ENCODE data around the gene GRAMD4. TPM values are rescaled to one million over a fixed set of nuclear protein-coding genes. Genes with fewer than 3 reads are reported as not detected.

Gene GRAMD4
- total RNA-seq, 1 experiment from 2014 or later: 19.8 TPM

DNA sequence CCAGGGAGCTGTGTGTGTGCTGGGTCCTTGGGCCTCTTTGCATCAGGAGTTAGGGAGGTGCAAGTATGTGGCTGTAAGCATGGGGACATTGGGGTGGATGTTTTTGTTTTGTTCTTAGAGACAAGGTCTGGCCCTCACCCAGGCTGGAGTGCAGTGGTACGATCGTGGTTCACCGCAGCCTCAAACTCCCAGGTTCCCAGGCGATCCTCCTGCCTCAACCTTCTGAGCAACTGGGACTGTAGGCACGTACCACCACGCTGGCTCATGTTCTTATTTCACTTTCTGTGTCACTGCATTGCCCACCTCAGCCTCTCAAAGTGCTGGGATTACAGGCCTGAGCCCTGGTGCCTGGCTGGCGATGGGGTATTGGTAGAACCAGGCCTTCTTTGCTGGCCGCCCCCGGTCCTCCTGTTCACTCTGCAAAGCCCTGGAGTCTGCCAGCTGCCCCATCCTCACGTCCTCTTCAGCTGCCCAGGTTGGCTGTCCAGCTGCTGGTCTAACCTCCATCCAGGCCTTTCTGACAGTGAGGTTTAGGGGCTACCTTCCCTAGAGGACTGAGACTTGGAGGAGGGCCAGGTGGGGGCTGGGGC is 851 bp upstream of the GRAMD4 start:
- no peak for DNase-seq
- H2BK12ac ChIP-seq (ENCODE audit: insufficient read length, low read depth, low read length): no peak overlapping the region
- no peaks in the 10 kb centered on the region for H3K9me3 ChIP-seq (ENCODE audit: control insufficient read depth, low read depth, low read length)
- H2AFZ ChIP-seq (ENCODE audit: low read length): no peak overlapping the region
- H3K23ac ChIP-seq (ENCODE audit: insufficient read length, low read depth, low read length): no peak overlapping the region
- H3K9ac ChIP-seq (ENCODE audit: extremely low read depth, insufficient read length, low read length): no peak overlapping the region
- no peak overlapping the region for H4K5ac ChIP-seq (ENCODE audit: insufficient read length, low read depth, low read length)
- H2BK20ac ChIP-seq (ENCODE audit: low read depth, low read length, poor library complexity, severe bottlenecking): no peak overlapping the region
- no peaks in the 10 kb centered on the region for H3K27me3 Mint-ChIP-seq (ENCODE audit: low read depth)
- no peak overlapping the region for H4K91ac ChIP-seq (ENCODE audit: insufficient read length, low read depth, low read length)
- H3K9me3 Mint-ChIP-seq: peaks cover 0 to 5% of the 10 kb centered on the region in 2 experiments; a peak in 1 of 5 replicates
- no peaks in the 10 kb centered on the region for H3K23me2 ChIP-seq (ENCODE audit: insufficient read length, low read depth, low read length, poor library complexity, severe bottlenecking)
- peak overlapping the region; percentile 11; the same call in 1 of the 2 replicates for H3K14ac ChIP-seq (ENCODE audit: insufficient read depth, low read length)
- H3T11ph ChIP-seq (ENCODE audit: low read length): no peak overlapping the region
- H3K4me3 Mint-ChIP-seq: no peak overlapping the region
- no peak for TF ChIP-seq CTCF (conservative IDR thresholded peaks at IDR 0.05)
- H2AK5ac ChIP-seq (ENCODE audit: insufficient read length, low read length): no peak overlapping the region
- H3K79me2 ChIP-seq (ENCODE audit: insufficient read depth, low read length): no peaks in the 10 kb centered on the region
- H3K4me2 ChIP-seq (ENCODE audit: insufficient read depth, insufficient read length, low read length): no peak overlapping the region
- no peaks in the 10 kb centered on the region for H3K27me3 ChIP-seq (ENCODE audit: insufficient read depth, low read length)
- no peak overlapping the region for H3K27ac ChIP-seq (ENCODE audit: insufficient read length, low read depth, low read length)
- H3K4me1 Mint-ChIP-seq: peaks cover 0 to 2% of the 10 kb centered on the region in 2 experiments; a peak in 1 of 4 replicates
- H3K4me1 ChIP-seq (ENCODE audit: insufficient read depth, low read length): no peaks in the 10 kb centered on the region
- H3K36me3 Mint-ChIP-seq (ENCODE audit: insufficient read depth in 1 of 3, low read depth in 3 of 3): no peaks in the 10 kb centered on the region
- no peak overlapping the region for H3K4ac ChIP-seq (ENCODE audit: low read depth, low read length)
- no peak overlapping the region for H3K56ac ChIP-seq (ENCODE audit: insufficient read length, low read depth, low read length)
- WGBS (ENCODE audit: extremely low coverage, insufficient read length, low lambda C conversion rate): no CpG with 5 or more reads among the region's 10 CpGs
- no peak overlapping the region for H2BK15ac ChIP-seq (ENCODE audit: low read depth, low read length)
- no peak overlapping the region for H2BK120ac ChIP-seq (ENCODE audit: low read depth, low read length, poor library complexity, severe bottlenecking)
- no peaks in the 10 kb centered on the region for H4K20me1 ChIP-seq (ENCODE audit: control insufficient read depth, insufficient read depth, insufficient read length)
- H2BK5ac ChIP-seq (ENCODE audit: insufficient read length, low read length): no peak overlapping the region
- H3K79me1 ChIP-seq (ENCODE audit: insufficient read depth, low read depth, low read length, poor library complexity, severe bottlenecking): no peaks in the 10 kb centered on the region
- no peak overlapping the region; a peak in 3 of 7 replicates for H3K27ac Mint-ChIP-seq
- H4K8ac ChIP-seq (replicated peaks; ENCODE audit: insufficient read length, low read depth, low read length): no peak overlapping the region
- no peak overlapping the region for H3K18ac ChIP-seq (ENCODE audit: insufficient read length, low read depth, low read length)

Data from H9 (cell line).